HG02852 (cell line): ENCODE data around the gene GIMAP7.

Experiments used
- ATAC-seq: cut with Tn5 transposase; IDR thresholded peaks from one replicate; pipeline ENCODE4 v1.9.1; 2021; ENCODE audit warnings: mild to moderate bottlenecking, moderate library complexity; ENCODE audit not compliant: unreplicated experiment

Gene GIMAP7

GRCh38 chr7:150568714-150569113 is 54.0 kb downstream of the GIMAP7 start:
- no peak for ATAC-seq

- ATAC-seq = no peak
Measured at GRCh38 chr7:150569245-150569955, 54.7 kb downstream of the GIMAP7 start.
